Mesenteric fat pad (tissue), 1 donor: ENCODE measurements around the gene ANKS1A. TPM values are rescaled to one million over a fixed set of nuclear protein-coding genes. Genes with fewer than 3 reads are reported as not detected.

Source experiments
- DNase-seq: peaks from one replicate; pipeline ENCODE4 v3.0.0-alpha.2; 2020; ENCODE audit warnings: low spot score
- total RNA-seq: library from RNA; stranded (reverse); fragmentation: NEBNext Ultra II Directional; extraction: Animal tissue kit (Norgen Biotek cat#: 25700); gene quantifications from one replicate; pipeline ENCODE4 v1.2.1, GENCODE V29; 2021
- donor health status: DM: yes; HTN: yes; CAD: no.

The ANKS1A gene
- total RNA-seq, 1 donor from 2014 or later: 21.9 TPM

- no peak for DNase-seq
Observed at GRCh38 chr6:35064757-35065440, 175.8 kb downstream of the ANKS1A start.

- no peak for DNase-seq
Observed at GRCh38 chr6:35065441-35065800, 176.4 kb downstream of the ANKS1A start.

- no peak for DNase-seq
Observed at GRCh38 chr6:35065870-35066269, 176.8 kb downstream of the ANKS1A start.

GRCh38 chr6:35067234-35067633 lies 178.2 kb downstream of the ANKS1A start:
- no peak for DNase-seq

- DNase-seq: no peak
Observed at GRCh38 chr6:35068206-35068605, 179.2 kb downstream of the ANKS1A start.

GRCh38 chr6:35068644-35069043 lies 179.6 kb downstream of the ANKS1A start:
- no peak for DNase-seq

- DNase-seq: no peak
Observed at GRCh38 chr6:35069262-35069661, 180.2 kb downstream of the ANKS1A start.

- no peak for DNase-seq
Observed at GRCh38 chr6:35070111-35070510, 181.1 kb downstream of the ANKS1A start.

GRCh38 chr6:35071347-35071994 lies 182.4 kb downstream of the ANKS1A start:
- no peak for DNase-seq

- no peak for DNase-seq
Observed at GRCh38 chr6:35072051-35072697, 183.1 kb downstream of the ANKS1A start.

- no peak for DNase-seq
Observed at GRCh38 chr6:35072698-35073055, 183.6 kb downstream of the ANKS1A start.

- DNase-seq: no peak
Observed at GRCh38 chr6:35073211-35073610, 184.2 kb downstream of the ANKS1A start.

- DNase-seq: no peak
Observed at GRCh38 chr6:35073766-35074471, 184.9 kb downstream of the ANKS1A start.

- DNase-seq: no peak
Observed at GRCh38 chr6:35076997-35077712, 188.1 kb downstream of the ANKS1A start.

GRCh38 chr6:35077713-35078105 lies 188.7 kb downstream of the ANKS1A start:
- no peak for DNase-seq

GRCh38 chr6:35078226-35078850 lies 189.3 kb downstream of the ANKS1A start:
- DNase-seq: peak; percentile 65

GRCh38 chr6:35078896-35079295 lies 189.8 kb downstream of the ANKS1A start:
- DNase-seq: peak; percentile 41

GRCh38 chr6:35079311-35080000 lies 190.4 kb downstream of the ANKS1A start:
- peak; percentile 68 for DNase-seq

- DNase-seq: peak; percentile 69
Observed at GRCh38 chr6:35080016-35080680, 191.1 kb downstream of the ANKS1A start.
